GM10266 (cell line): ENCODE data around the gene CHID1.

Experiments used
- DNase-seq: peaks from one replicate; pipeline ENCODE4 v3.0.0; 2012; ENCODE audit errors: extremely low spot score
- CTCF ChIP-seq: IDR thresholded peaks from 2 replicates; pipeline ENCODE4 v1.5.1; 2012; ENCODE audit warnings: mild to moderate bottlenecking, low read depth; ENCODE audit not compliant: control insufficient read depth, insufficient read depth; ENCODE audit errors: missing control alignments

Gene CHID1

GRCh38 chr11:826227-826621 is 84.4 kb downstream of the CHID1 start:
- TF ChIP-seq CTCF, result no peak
- no peak for DNase-seq

- no peak for TF ChIP-seq CTCF
- no peak for DNase-seq
Measured at GRCh38 chr11:825366-826226, 85.0 kb downstream of the CHID1 start.

- no peak for DNase-seq
- no peak for TF ChIP-seq CTCF
Measured at GRCh38 chr11:824942-825341, 85.7 kb downstream of the CHID1 start.

GRCh38 chr11:824292-824880 is 86.2 kb downstream of the CHID1 start:
- no peak for DNase-seq
- no peak for TF ChIP-seq CTCF

GRCh38 chr11:823441-824291 is 86.9 kb downstream of the CHID1 start:
- TF ChIP-seq CTCF, result no peak
- DNase-seq, result no peak

- no peak for TF ChIP-seq CTCF
- DNase-seq, result no peak
Measured at GRCh38 chr11:821512-822371, 88.9 kb downstream of the CHID1 start.
